Measurements from ENCODE around the gene TSPEAR. TPM values are rescaled to one million over a fixed set of nuclear protein-coding genes. Genes with fewer than 3 reads are reported as not detected.
A peak's percentile ranks its signal among the peaks of the same experiment; 100 is the strongest.
"Not testable (repeated sequence)": the region's sequence is repeated elsewhere in the genome, so short reads cannot be mapped to it uniquely, and the experiment has no call there.

Gene TSPEAR
- total RNA-seq, 2 experiments from 2014 or later = not detected

DNA sequence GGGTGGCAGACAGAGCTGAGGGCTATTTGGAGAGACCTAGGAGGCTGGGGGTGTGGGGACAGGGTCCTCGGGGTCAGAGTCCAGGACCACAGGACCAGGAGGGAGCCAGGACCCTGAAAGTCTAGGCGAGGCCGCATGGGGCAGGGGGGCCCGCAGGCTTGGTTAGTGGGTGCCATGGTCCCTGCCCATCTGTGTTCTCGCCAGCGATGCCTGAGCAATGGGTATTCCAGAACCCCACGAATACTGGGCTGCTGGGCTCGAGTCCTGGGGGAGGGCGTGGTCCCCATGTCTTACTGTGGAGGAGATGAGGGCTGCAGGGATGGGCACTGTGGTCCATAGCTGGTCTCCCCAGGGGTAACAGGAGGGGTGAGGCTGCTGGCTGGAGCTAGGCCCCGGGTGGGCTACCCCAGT, 121.1 kb downstream of the TSPEAR start:
- no peak for DNase-seq
- no peak overlapping the region for H3K4me3 Mint-ChIP-seq
- H3K27ac Mint-ChIP-seq = no peak overlapping the region
- peaks cover 4% of the 10 kb centered on the region for H3K27me3 Mint-ChIP-seq
- H3K4me1 Mint-ChIP-seq = no peaks in the 10 kb centered on the region
- H3K9me3 Mint-ChIP-seq = no peaks in the 10 kb centered on the region
- no peaks in the 10 kb centered on the region for H3K36me3 Mint-ChIP-seq

- no peaks in the 10 kb centered on the region for H3K9me3 Mint-ChIP-seq
- H3K36me3 Mint-ChIP-seq = no peaks in the 10 kb centered on the region
- no peaks in the 10 kb centered on the region for H3K4me1 Mint-ChIP-seq
- DNase-seq = no peak
- no peak overlapping the region for H3K4me3 Mint-ChIP-seq
- H3K27ac Mint-ChIP-seq = no peak overlapping the region
- H3K27me3 Mint-ChIP-seq = peaks cover 4% of the 10 kb centered on the region
Measured at GRCh38 chr21:44589586-44590305, 121.6 kb downstream of the TSPEAR start.

DNA sequence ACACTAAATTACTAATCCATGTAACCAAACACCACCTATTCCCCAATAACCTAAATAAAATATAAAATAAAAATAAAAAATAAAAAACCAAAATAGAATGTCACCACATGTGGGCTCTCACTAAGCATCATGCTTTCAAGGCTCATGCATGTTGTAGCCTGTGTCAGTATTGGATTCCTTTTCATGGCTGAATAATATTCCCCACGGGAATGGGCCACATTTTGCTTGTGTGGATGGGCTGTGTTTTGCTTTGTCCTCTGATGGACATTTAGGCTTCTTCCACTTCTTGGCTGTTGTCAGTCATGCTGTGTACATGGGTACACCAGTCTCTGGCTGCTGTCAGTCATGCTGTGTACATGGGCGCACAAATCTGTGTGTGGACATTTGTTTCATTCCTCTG, 122.3 kb downstream of the TSPEAR start:
- Mint-ChIP-seq H3K27me3 (peaks cover 4% of the 10 kb centered on the region), H3K27ac (no peak overlapping the region), H3K4me1 (no peaks in the 10 kb centered on the region), H3K9me3 (no peaks in the 10 kb centered on the region), H3K4me3 (no peak overlapping the region), H3K36me3 (no peaks in the 10 kb centered on the region)
- DNase-seq = no peak

- no peak overlapping the region for H3K4me3 Mint-ChIP-seq
- H3K4me1 Mint-ChIP-seq = peaks cover 9% of the 10 kb centered on the region
- H3K9me3 Mint-ChIP-seq = peaks cover 7% of the 10 kb centered on the region
- H3K36me3 Mint-ChIP-seq = peaks cover 7% of the 10 kb centered on the region
- DNase-seq = no peak
- peaks cover 4% of the 10 kb centered on the region for H3K27me3 Mint-ChIP-seq
- no peak overlapping the region for H3K27ac Mint-ChIP-seq
Measured at GRCh38 chr21:44585892-44586291, 125.5 kb downstream of the TSPEAR start.

DNA sequence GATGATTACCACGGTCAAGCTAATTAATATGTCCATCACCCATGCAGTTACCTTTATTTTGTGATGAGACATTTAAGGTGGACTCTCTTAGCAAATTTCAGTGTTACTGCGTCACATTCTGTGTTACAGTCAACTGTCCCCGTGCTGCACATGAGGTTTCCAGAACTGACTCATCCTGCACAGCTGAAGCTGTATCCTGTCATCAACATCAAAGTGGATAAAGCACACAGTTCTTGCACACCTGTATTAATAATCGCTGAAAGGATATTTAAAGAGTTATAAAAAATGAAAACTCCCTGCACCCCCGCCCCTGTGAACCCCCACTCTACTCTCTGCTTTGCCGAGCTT, 127.6 kb downstream of the TSPEAR start:
- no peak for DNase-seq
- Mint-ChIP-seq H3K27me3 (peaks cover 4% of the 10 kb centered on the region), H3K4me1 (peaks cover 11% of the 10 kb centered on the region), H3K36me3 (peaks cover 7% of the 10 kb centered on the region), H3K4me3 (no peak overlapping the region), H3K9me3 (peaks cover 12% of the 10 kb centered on the region), H3K27ac (no peak overlapping the region)

- Mint-ChIP-seq H3K36me3 (peaks cover 7% of the 10 kb centered on the region), H3K9me3 (peaks cover 14% of the 10 kb centered on the region), H3K27me3 (peaks cover 4% of the 10 kb centered on the region), H3K27ac (no peak overlapping the region), H3K4me3 (no peak overlapping the region), H3K4me1 (peaks cover 11% of the 10 kb centered on the region)
- DNase-seq = no peak
Measured at GRCh38 chr21:44583089-44583799, 128.1 kb downstream of the TSPEAR start.

DNA sequence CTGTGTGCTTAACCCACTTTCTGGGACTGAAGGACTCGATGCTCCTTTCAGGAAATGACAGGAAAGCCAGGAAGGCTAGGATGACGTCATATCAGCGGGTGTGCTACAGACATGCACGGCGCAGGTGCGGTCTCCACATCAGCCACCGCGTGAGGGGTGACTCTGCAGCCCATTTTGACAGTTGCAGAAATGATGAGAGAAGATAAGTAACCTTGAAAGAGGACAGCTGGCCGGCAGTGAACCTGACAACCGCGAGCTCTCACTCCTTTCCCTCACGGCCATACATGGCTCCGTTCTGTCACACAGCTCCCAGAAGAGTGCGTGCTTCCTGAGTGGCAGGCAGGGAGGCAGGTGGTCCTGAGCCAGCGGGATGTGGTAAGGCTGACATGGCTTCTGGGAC, 129.3 kb downstream of the TSPEAR start:
- H3K9me3 Mint-ChIP-seq = peaks cover 25% of the 10 kb centered on the region
- H3K4me3 Mint-ChIP-seq = no peak overlapping the region
- H3K4me1 Mint-ChIP-seq = peaks cover 11% of the 10 kb centered on the region
- H3K36me3 Mint-ChIP-seq = peaks cover 8% of the 10 kb centered on the region
- peaks cover 4% of the 10 kb centered on the region for H3K27me3 Mint-ChIP-seq
- no peak overlapping the region for H3K27ac Mint-ChIP-seq
- no peak for DNase-seq

DNA sequence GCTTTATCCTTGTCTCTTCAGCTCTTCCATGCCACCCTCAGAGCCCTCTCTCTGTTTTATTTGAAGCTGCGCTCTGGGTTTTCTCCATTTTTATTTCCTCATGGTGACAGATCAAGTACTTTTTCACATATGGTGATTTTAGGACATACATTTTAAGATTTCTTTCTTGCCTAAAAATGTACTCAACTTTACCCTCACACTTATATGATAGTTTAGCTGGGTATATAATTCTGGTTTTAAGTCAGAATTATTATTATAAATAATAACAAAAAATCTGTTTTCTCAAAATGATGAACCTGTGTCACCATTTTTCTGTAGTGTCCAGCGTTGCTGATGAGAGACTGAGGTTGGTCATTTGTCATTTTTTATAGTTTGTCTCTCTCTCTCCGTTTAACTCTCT, 130.2 kb downstream of the TSPEAR start:
- H3K27me3 Mint-ChIP-seq = no peaks in the 10 kb centered on the region
- H3K4me3 Mint-ChIP-seq = no peak overlapping the region
- H3K36me3 Mint-ChIP-seq = peaks cover 8% of the 10 kb centered on the region
- no peak for DNase-seq
- peaks cover 29% of the 10 kb centered on the region for H3K9me3 Mint-ChIP-seq
- peaks cover 11% of the 10 kb centered on the region for H3K4me1 Mint-ChIP-seq
- H3K27ac Mint-ChIP-seq = no peak overlapping the region

DNA sequence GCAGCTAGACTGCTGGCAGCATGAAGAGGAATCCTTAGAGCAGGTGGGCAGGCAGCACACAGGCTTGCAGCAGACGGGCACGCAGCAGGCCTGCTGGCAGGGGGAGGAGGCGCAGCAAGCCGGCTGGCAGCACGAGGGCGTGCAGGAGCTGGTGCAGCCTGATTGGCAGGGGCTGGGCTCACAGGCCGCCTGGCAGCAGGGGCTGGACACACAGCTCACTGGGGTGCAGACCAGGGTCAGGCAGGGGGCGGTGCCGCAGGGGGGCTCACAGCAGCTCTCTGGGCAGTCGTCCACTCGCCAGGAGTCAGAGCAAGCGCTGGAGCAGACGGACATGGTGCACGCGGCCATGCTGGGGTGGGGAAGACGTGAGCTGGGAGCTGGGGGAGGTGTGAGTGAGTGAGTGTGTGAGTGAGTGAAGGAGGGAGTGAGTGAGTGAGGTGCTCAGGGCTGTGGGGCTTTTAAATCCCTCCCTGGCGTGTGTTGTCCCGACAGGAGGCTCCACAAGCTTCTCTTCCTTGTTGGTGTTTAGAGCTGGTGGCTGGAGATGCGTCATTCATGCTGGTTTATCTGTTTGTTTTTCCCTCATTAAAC, 131.0 kb downstream of the TSPEAR start, which contains the start of gene KRTAP10-5:
TSS of gene KRTAP10-5 (minus strand) at position 374 of the 591 bp plus-strand sequence. CDS start at position 348, 26 bp downstream.
- not testable (repeated sequence) for H3K36me3 Mint-ChIP-seq, DNase-seq, H3K27ac Mint-ChIP-seq, H3K27me3 Mint-ChIP-seq
- peak within 1 kb of the TSS; percentile 25 for H3K4me3 Mint-ChIP-seq
- peaks cover 29% of the 10 kb centered on the region for H3K9me3 Mint-ChIP-seq
- peaks cover 11% of the 10 kb centered on the region for H3K4me1 Mint-ChIP-seq

DNA sequence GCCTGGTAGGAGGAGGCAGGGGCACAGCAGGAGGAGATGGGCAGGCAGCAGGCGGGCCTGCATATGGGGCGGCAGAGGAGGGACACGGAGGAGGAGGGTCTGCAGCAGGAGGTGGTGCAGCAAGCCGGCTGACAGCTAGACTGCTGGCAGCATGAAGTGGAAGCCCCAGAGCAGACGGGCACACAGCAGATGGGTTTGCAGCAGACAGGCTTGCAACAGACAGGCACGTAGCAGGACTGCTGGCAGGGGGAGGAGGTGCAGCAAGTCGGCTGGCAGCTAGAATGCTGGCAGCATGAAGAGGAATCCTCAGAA, 131.6 kb downstream of the TSPEAR start:
- Mint-ChIP-seq H3K4me1 (peaks cover 11% of the 10 kb centered on the region), H3K27ac (no peak overlapping the region), H3K4me3 (peak overlapping the region; percentile 25), H3K36me3 (peaks cover 8% of the 10 kb centered on the region), H3K27me3 (no peaks in the 10 kb centered on the region), H3K9me3 (peaks cover 29% of the 10 kb centered on the region)
- no peak for DNase-seq

- no peak overlapping the region for H3K27ac Mint-ChIP-seq
- peaks cover 11% of the 10 kb centered on the region for H3K4me1 Mint-ChIP-seq
- H3K4me3 Mint-ChIP-seq = no peak overlapping the region
- no peak for DNase-seq
- peaks cover 8% of the 10 kb centered on the region for H3K36me3 Mint-ChIP-seq
- no peaks in the 10 kb centered on the region for H3K27me3 Mint-ChIP-seq
- peaks cover 29% of the 10 kb centered on the region for H3K9me3 Mint-ChIP-seq
Measured at GRCh38 chr21:44579056-44579832, 132.1 kb downstream of the TSPEAR start.

- H3K4me1 Mint-ChIP-seq = peaks cover 8% of the 10 kb centered on the region
- H3K9me3 Mint-ChIP-seq = peaks cover 29% of the 10 kb centered on the region
- H3K27ac Mint-ChIP-seq = no peak overlapping the region
- H3K36me3 Mint-ChIP-seq = peaks cover 8% of the 10 kb centered on the region
- H3K4me3 Mint-ChIP-seq = no peak overlapping the region
- no peaks in the 10 kb centered on the region for H3K27me3 Mint-ChIP-seq
- DNase-seq = no peak
Measured at GRCh38 chr21:44578371-44579055, 132.9 kb downstream of the TSPEAR start.

DNA sequence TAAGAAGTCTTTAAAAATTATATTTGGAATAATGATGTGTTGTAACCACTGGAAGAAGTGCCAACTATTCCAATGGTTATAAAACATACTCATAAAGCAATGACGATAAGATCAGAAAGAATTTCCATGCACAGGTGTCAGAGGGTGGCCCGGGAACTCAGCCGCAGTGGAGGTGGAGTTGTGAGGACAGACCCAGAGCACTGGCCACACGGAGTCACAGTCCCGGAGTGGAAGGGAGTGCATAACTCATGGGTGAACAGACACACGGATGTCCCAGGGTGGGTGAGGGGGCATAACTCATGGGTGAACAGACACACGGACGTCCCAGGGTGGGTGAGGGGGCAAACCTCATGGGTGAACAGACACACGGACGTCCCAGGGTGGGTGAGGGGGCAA, 135.3 kb downstream of the TSPEAR start:
- no peak overlapping the region for H3K4me3 Mint-ChIP-seq
- H3K27ac Mint-ChIP-seq = no peak overlapping the region
- peaks cover 2% of the 10 kb centered on the region for H3K36me3 Mint-ChIP-seq
- DNase-seq = no peak
- H3K27me3 Mint-ChIP-seq = no peaks in the 10 kb centered on the region
- peaks cover 2% of the 10 kb centered on the region for H3K4me1 Mint-ChIP-seq
- H3K9me3 Mint-ChIP-seq = peaks cover 23% of the 10 kb centered on the region

DNA sequence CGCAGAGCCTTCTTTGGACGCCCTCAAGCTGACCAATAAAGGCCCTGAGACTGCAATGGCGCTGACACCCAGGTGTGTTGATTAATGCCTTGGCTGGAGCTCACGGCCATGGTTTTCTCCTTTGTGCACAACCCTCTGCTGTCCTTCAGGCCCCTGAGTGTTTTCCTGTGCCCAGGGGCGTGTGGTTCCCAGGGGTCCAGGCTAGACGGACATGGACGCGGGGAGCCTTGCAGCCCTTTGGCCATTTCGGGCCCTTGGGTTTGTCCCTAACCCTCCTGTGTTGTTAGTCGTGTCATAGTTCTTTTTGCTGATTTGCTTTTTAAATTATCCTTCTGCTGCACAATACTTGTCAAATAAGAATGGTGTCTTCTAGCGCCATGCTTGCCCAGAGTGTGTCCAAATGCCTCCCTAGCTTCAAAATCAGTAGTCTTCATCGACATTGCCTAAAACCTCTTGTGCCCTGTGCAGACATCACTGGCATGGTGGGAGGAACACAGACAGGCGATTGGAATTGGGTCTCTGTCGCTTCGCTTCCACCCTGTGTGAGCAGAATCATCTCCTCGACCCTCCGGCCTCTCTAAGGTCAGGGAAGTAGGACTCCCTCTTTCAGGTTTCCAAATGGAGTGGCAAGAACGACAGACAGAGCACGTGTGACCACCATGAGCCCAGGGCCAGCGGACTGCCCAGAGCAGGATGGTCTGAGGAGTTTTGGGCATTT, 135.9 kb downstream of the TSPEAR start:
- peaks cover 2% of the 10 kb centered on the region for H3K4me1 Mint-ChIP-seq
- H3K36me3 Mint-ChIP-seq = peaks cover 1% of the 10 kb centered on the region
- H3K27me3 Mint-ChIP-seq = no peaks in the 10 kb centered on the region
- no peak overlapping the region for H3K27ac Mint-ChIP-seq
- H3K9me3 Mint-ChIP-seq = peaks cover 22% of the 10 kb centered on the region
- H3K4me3 Mint-ChIP-seq = no peak overlapping the region
- DNase-seq = no peak
